ENCODE data around the gene CEACAM3.

DNA sequence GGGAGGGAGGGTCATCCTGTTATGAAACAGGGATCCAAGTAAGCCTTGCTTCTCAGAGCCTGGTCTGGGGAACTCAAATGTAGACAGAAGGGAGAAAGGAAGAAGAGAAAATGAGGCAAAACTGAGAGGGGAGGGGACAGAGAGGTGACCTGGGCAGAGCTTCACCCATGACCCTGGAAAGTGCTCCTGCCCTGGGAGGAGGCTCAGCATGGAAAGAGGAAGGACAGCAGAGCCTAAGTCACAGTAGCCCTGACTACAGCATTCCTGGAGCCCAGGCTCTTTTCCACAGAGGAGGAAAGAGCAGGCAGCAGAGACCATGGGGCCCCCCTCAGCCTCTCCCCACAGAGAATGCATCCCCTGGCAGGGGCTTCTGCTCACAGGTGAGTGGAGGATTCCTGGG is at the start of gene CEACAM3:
- TF ChIP-seq, protein P1, sequence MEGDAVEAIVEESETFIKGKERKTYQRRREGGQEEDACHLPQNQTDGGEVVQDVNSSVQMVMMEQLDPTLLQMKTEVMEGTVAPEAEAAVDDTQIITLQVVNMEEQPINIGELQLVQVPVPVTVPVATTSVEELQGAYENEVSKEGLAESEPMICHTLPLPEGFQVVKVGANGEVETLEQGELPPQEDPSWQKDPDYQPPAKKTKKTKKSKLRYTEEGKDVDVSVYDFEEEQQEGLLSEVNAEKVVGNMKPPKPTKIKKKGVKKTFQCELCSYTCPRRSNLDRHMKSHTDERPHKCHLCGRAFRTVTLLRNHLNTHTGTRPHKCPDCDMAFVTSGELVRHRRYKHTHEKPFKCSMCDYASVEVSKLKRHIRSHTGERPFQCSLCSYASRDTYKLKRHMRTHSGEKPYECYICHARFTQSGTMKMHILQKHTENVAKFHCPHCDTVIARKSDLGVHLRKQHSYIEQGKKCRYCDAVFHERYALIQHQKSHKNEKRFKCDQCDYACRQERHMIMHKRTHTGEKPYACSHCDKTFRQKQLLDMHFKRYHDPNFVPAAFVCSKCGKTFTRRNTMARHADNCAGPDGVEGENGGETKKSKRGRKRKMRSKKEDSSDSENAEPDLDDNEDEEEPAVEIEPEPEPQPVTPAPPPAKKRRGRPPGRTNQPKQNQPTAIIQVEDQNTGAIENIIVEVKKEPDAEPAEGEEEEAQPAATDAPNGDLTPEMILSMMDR (IDR thresholded peaks at IDR 0.05), result no peak
- TF ChIP-seq POLR2A (IDR thresholded peaks at IDR 0.05; ENCODE audit: low read depth) (no peak), EP300 (IDR thresholded peaks at IDR 0.05) (no peak)

All from esophagus muscularis mucosa (tissue), 4 donors.